ENCODE data around the gene ARMH1.

The ARMH1 gene

GRCh38 chr1:44714532-44714931 lies 40.0 kb downstream of the ARMH1 start:
- peaks cover 10% of the 10 kb centered on the region for H3K27me3 Mint-ChIP-seq (ENCODE audit: low read depth, poor library complexity)
- H3K4me1 Mint-ChIP-seq: peaks cover 30% of the 10 kb centered on the region
- TF ChIP-seq CTCF (IDR thresholded peaks at IDR 0.05): no peak
- no peak overlapping the region for H3K27ac Mint-ChIP-seq
- peaks cover 5% of the 10 kb centered on the region for H3K9me3 Mint-ChIP-seq
- H3K4me3 Mint-ChIP-seq: no peak overlapping the region
- peaks cover 5% of the 10 kb centered on the region for H3K36me3 Mint-ChIP-seq (ENCODE audit: low read depth)
- no peak for DNase-seq

GRCh38 chr1:44714944-44715571 lies 40.5 kb downstream of the ARMH1 start:
- peaks cover 5% of the 10 kb centered on the region for H3K9me3 Mint-ChIP-seq
- no peak overlapping the region for H3K4me3 Mint-ChIP-seq
- peak; percentile 94 for TF ChIP-seq CTCF (IDR thresholded peaks at IDR 0.05)
- H3K4me1 Mint-ChIP-seq: peaks cover 30% of the 10 kb centered on the region
- DNase-seq: peak; percentile 69
- H3K36me3 Mint-ChIP-seq (ENCODE audit: low read depth): peaks cover 5% of the 10 kb centered on the region
- H3K27ac Mint-ChIP-seq: no peak overlapping the region
- peaks cover 10% of the 10 kb centered on the region for H3K27me3 Mint-ChIP-seq (ENCODE audit: low read depth, poor library complexity)

GRCh38 chr1:44717156-44717555 lies 42.6 kb downstream of the ARMH1 start:
- Mint-ChIP-seq H3K4me1 (peaks cover 42% of the 10 kb centered on the region), H3K27ac (no peak overlapping the region), H3K4me3 (no peak overlapping the region), H3K36me3 (ENCODE audit: low read depth) (no peaks in the 10 kb centered on the region), H3K27me3 (ENCODE audit: low read depth, poor library complexity) (peaks cover 7% of the 10 kb centered on the region), H3K9me3 (no peaks in the 10 kb centered on the region)
- no peak for TF ChIP-seq CTCF (IDR thresholded peaks at IDR 0.05)
- no peak for DNase-seq

- H3K9me3 Mint-ChIP-seq: no peaks in the 10 kb centered on the region
- H3K27me3 Mint-ChIP-seq (ENCODE audit: low read depth, poor library complexity): peaks cover 7% of the 10 kb centered on the region
Observed at GRCh38 chr1:44717653-44718052, 43.1 kb downstream of the ARMH1 start.

GRCh38 chr1:44718091-44718490 lies 43.6 kb downstream of the ARMH1 start:
- no peak for DNase-seq
- no peak for TF ChIP-seq CTCF (IDR thresholded peaks at IDR 0.05)
- Mint-ChIP-seq H3K27me3 (ENCODE audit: low read depth, poor library complexity) (peaks cover 7% of the 10 kb centered on the region), H3K4me1 (peaks cover 46% of the 10 kb centered on the region), H3K27ac (no peak overlapping the region), H3K9me3 (no peaks in the 10 kb centered on the region), H3K36me3 (ENCODE audit: low read depth) (no peaks in the 10 kb centered on the region), H3K4me3 (no peak overlapping the region)

More at GRCh38 chr1:44717653-44718052, 43.1 kb downstream of the ARMH1 start:
- Mint-ChIP-seq H3K27ac (no peak overlapping the region), H3K4me3 (no peak overlapping the region), H3K36me3 (ENCODE audit: low read depth) (no peaks in the 10 kb centered on the region), H3K4me1 (peaks cover 42% of the 10 kb centered on the region)
- TF ChIP-seq CTCF (IDR thresholded peaks at IDR 0.05): no peak
- no peak for DNase-seq

GRCh38 chr1:44719318-44719717 lies 44.8 kb downstream of the ARMH1 start:
- no peak overlapping the region for H3K4me3 Mint-ChIP-seq
- no peaks in the 10 kb centered on the region for H3K36me3 Mint-ChIP-seq (ENCODE audit: low read depth)
- DNase-seq: no peak
- H3K27ac Mint-ChIP-seq: no peak overlapping the region
- H3K9me3 Mint-ChIP-seq: no peaks in the 10 kb centered on the region
- H3K27me3 Mint-ChIP-seq (ENCODE audit: low read depth, poor library complexity): peaks cover 7% of the 10 kb centered on the region
- no peak for TF ChIP-seq CTCF (IDR thresholded peaks at IDR 0.05)
- peaks cover 47% of the 10 kb centered on the region for H3K4me1 Mint-ChIP-seq

Data from nephron progenitor cell (in vitro differentiated cells).